Stimulated activated CD4-positive, alpha-beta T cell treated with anti-CD3 and anti-CD28 coated beads, TNF-alpha, amount 100 ng/mL, for 1 hour (primary cell): Measurements from ENCODE around the gene MACF1.
"Not testable (repeated sequence)": the region's sequence is repeated elsewhere in the genome, so short reads cannot be mapped to it uniquely, and the experiment has no call there.

Experiments
- DNase-seq, 3 donors: peaks; one replicate each; pipeline ENCODE4 v3.0.0-alpha.2; 2020; ENCODE audit warnings: low read depth in 3 of 3, low spot score in 1 of 3

Gene MACF1

GRCh38 chr1:39204441-39205081 lies at the start of gene MACF1:
MACF1 (plus strand) TSS chr1:39204695; CDS start chr1:39205023, 328 bp downstream.
- no peak for DNase-seq

- DNase-seq, result no peak
Measured at GRCh38 chr1:39157304-39157703, 47.2 kb upstream of the MACF1 start.

- no peak for DNase-seq
Measured at GRCh38 chr1:39158327-39159086, 46.0 kb upstream of the MACF1 start.

GRCh38 chr1:39159224-39160036 lies 45.1 kb upstream of the MACF1 start:
- DNase-seq, result no peak

GRCh38 chr1:39160703-39161102 lies 43.8 kb upstream of the MACF1 start:
- no peak for DNase-seq

DNA sequence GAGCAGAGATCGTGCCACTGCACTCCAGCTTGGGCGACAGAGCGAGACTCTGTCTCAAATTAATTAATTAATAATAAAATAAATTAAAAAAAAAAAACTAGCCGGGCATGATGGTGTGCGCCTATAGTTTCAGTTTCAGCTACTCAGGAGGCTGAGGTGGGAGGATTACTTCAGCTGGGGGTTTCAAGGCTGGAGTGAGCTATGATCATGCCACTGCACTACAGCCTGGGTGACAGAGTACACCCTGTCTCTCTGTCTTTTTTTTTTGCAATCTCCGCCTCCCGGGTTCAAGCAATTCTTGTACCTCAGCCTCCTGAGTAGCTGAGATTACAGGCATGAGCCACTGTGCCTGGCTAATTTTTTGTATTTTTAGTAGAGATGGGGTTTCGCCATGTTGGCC lies 42.7 kb upstream of the MACF1 start:
- DNase-seq, result not testable (repeated sequence)

- DNase-seq, result no peak
Measured at GRCh38 chr1:39163469-39163868, 41.0 kb upstream of the MACF1 start.

- DNase-seq, result no peak
Measured at GRCh38 chr1:39164256-39164655, 40.2 kb upstream of the MACF1 start.

GRCh38 chr1:39165049-39165448 lies 39.4 kb upstream of the MACF1 start:
- DNase-seq, result no peak

DNA sequence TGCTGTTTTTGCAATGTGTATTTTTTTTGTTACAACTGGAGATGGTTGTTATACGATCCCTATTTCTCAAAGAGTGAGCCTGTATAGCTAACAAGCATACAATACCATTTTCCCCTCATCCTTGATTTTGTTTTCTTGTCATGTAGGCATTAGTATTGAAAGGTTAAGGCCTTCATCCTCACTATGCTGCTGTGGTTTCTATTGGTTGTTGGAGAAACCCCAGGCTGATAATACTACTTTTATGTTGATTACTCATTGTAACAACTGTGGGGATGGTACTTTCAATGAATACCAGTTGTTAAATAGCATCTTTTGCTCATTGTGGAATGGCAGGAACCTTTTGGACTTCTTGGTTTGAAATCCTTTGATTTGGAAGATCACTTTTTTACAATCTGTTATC lies 39.0 kb upstream of the MACF1 start:
- no peak for DNase-seq

DNA sequence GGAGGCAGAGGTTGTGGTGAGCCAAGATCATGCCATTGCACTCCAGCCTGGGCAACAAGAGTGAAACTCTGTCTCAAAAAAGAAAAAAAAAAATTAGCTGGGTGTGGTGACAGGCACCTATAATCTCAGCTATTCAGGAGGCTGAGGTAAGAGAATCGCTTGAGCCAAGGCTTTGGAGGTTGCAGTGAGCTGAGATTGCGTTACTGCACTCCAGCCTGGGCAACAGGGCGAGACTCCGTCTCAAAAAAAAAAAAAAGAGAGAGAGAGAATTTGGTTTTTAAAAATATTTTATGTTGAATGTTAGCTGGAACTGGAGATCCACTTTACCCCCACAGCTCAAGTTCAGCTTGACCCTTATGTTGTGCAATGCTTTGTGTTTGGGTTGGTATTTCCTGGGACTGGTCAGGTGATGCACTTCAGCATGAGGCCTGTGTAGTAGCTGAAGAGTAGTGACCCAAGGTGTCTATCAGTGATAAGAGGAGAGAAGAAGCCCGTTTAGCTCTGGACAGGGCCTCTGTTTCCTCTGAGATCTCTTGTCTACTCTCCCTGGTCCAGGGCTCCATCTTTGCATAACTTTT lies 36.8 kb upstream of the MACF1 start:
- DNase-seq, result no peak

- DNase-seq, result no peak
Measured at GRCh38 chr1:39168301-39169080, 36.0 kb upstream of the MACF1 start.

DNA sequence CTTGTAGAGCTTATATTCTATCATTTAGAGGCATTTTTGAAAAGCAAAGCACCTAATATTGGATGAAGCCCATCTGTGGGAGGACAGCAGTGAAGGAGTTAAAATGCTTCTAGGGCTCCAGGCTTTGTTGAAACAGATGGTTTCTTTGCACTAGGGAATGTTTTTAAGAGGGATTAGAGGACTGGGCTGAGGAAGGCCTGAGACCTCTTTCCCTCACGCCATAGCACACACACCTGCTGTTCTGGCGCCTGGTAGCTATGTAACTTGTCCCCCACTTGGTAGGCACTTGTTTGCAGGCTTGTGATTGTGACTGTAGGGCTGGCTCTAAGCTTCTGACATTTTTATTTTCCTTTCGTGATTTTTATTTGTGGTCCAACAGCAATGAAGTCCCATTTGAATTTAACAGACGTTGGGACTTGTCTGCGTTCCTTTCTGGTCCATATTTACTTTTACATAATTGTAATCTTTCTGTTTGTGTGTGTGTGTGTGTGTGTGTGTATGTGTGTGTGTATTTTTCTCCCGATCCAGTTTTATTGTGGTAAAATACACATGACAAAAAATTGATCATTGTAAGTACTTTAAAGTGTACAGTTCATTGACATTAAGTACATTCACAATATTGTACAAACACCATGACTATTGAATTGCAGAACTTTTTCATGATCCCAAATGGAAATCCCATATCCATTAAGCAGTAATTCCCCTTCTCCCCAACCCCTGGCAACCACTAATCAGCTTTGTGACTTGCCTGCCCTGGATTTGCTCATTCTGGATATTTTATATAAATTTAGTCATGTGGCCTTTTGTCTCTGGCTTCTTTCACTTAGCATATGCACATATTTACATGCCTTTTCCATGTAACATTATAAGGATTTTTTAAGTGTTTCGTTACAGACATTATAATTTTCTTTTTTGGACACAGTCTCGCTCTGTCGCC lies 33.5 kb upstream of the MACF1 start:
- no peak for DNase-seq

- DNase-seq, result no peak
Measured at GRCh38 chr1:39173119-39173994, 31.1 kb upstream of the MACF1 start.

DNA sequence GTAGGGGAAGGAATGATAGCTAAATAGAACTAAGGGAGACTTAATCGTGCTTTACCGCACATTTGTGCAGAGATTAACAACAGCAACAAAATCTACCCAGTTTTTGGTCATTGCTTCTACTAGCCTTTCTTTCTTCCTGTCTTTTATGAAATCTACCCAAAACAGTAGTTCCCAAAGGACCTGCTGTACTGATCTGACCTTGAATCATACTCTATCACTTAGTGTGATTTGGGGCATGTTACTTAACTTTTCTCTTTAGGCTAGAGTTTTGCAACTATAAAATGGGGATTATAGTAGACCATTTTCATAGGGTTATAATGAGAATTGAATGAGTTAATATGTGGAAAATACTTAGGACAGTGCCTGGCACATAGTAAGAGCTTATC lies 30.5 kb upstream of the MACF1 start:
- no peak for DNase-seq

GRCh38 chr1:39174390-39175081 lies 30.0 kb upstream of the MACF1 start:
- no peak for DNase-seq

DNA sequence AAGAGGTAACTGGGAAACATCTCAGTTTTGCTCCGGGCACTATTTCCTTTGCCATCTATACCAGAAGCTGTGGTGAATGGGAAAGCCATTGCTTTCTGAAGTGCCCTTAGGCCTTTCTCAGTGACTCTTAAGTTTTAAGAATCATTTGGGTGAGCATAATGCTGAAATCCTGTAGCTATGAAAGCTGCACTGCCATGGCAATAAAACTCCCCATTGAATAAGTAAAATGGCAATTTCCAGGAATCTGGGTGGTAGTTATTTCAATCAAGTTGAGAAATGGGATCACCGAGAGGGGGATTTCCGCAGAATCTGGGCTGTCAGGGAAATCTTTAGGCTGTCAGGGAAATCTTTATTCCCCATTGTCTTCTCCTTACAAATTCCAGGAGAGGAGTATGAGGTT lies 26.8 kb upstream of the MACF1 start:
- DNase-seq, result no peak
